ENCODE measurements around the gene TUB. TPM values are rescaled to one million over a fixed set of nuclear protein-coding genes. Genes with fewer than 3 reads are reported as not detected.

Gene TUB
- total RNA-seq, 1 experiment from 2014 or later: not detected

DNA sequence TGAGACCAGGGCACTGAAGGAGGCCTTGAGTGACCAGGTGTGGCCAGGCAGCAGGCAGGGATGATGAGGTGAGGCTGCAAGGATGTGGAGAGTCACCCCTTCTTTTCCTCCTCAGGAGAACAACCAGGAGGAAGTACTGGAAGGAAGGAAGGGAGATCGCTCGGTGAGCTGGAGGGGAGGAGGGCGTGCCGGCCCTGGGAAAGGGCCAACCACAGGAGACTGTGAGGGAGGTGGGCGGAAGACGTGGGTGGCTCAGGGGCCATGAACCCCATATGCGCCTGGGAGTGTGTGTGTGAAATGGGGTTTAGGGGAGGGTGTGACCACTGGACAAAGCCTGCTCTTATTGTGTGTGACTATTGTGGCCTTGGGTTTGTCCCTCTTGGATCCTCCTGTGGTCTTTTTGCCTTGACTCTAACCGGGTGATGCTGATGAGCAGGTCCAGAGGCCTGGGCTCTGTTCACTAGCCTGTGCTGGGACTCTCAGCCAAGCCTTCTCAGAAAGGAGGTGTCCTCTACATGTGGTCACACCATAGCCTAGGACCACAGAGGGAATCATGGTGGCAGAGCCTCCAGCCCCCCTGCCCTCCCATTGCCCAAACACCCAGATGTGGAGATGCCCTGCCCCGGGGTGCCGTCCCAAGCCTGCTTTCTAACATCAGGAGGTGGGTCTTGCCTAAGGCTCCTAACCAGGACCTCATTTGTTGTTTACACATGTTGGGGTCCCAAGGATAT lies 41.3 kb upstream of the TUB start:
- H3K79me2 ChIP-seq (ENCODE audit: low read depth): no peaks in the 10 kb centered on the region
- H3K4me2 ChIP-seq: no peak overlapping the region
- no peaks in the 10 kb centered on the region for H3K9me2 ChIP-seq (ENCODE audit: insufficient read depth)
- no TSS peak for BruUV-seq (replicated peaks)
- TF ChIP-seq EZH2 (IDR thresholded peaks at IDR 0.05; ENCODE audit: low read depth): no peak
- TF ChIP-seq, protein P1, sequence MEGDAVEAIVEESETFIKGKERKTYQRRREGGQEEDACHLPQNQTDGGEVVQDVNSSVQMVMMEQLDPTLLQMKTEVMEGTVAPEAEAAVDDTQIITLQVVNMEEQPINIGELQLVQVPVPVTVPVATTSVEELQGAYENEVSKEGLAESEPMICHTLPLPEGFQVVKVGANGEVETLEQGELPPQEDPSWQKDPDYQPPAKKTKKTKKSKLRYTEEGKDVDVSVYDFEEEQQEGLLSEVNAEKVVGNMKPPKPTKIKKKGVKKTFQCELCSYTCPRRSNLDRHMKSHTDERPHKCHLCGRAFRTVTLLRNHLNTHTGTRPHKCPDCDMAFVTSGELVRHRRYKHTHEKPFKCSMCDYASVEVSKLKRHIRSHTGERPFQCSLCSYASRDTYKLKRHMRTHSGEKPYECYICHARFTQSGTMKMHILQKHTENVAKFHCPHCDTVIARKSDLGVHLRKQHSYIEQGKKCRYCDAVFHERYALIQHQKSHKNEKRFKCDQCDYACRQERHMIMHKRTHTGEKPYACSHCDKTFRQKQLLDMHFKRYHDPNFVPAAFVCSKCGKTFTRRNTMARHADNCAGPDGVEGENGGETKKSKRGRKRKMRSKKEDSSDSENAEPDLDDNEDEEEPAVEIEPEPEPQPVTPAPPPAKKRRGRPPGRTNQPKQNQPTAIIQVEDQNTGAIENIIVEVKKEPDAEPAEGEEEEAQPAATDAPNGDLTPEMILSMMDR (conservative IDR thresholded peaks at IDR 0.05): no peak
- ChIA-PET POLR2A (ENCODE audit: unreplicated experiment) (no interaction called here), CTCF (no interaction called here)
- no peak overlapping the region for H3K4me3 ChIP-seq
- no peaks in the 10 kb centered on the region for H3F3A ChIP-seq (ENCODE audit: insufficient read depth, low read depth)
- no peaks in the 10 kb centered on the region for H3K36me3 ChIP-seq (ENCODE audit: low read depth)
- no peaks in the 10 kb centered on the region for H3K9me3 ChIP-seq (ENCODE audit: insufficient read depth, low read depth)
- DNase-seq: no peak
- no peaks in the 10 kb centered on the region for H3K27me3 ChIP-seq (ENCODE audit: insufficient read depth, low read depth)
- intact Hi-C loops (cut with micrococcal nuclease; ENCODE audit: unreplicated experiment): no loop called here
- no peak overlapping the region for H3K27ac ChIP-seq
- no peak overlapping the region for H2AFZ ChIP-seq
- H4K20me1 ChIP-seq (ENCODE audit: insufficient read depth): no peaks in the 10 kb centered on the region
- H3K4me1 ChIP-seq (replicated peaks; ENCODE audit: insufficient read depth): no peaks in the 10 kb centered on the region

DNA sequence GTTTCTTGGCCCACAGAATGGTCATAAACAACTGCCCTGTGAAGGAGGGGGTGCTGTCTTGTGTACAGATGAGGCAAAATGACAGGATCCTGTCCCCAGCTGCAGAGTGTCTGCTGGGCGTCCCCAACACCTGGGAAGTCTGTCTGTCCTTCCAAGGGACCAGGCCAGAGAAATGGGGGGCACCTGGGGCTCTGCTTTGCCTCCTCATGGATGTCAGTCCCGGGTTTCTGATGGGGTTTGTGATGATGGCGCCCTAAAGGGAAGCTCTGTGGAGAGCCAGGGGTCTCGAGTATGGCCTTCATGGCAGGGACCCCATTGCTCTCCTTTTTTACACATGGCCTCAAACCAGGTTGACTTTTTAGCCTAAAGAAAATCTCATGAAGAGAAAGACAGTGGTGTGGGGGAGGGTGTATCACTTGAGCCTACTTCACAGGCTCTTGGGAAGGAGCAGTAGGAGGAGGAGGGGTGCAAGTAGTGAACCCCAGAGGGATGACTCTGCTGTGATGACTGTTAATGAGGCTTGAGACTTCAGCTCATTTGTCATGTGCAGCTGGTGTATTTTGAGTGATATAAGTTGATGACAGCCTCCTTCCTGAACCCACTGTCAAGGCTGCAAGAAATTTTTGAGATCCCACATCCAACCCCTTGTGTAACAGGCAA lies 40.6 kb upstream of the TUB start:
- no peak overlapping the region for H2AFZ ChIP-seq
- H3K27me3 ChIP-seq (ENCODE audit: insufficient read depth, low read depth): no peaks in the 10 kb centered on the region
- H3K4me1 ChIP-seq (replicated peaks; ENCODE audit: insufficient read depth): no peaks in the 10 kb centered on the region
- H3K27ac ChIP-seq: no peak overlapping the region
- no peaks in the 10 kb centered on the region for H3K79me2 ChIP-seq (ENCODE audit: low read depth)
- no peak for DNase-seq
- no peaks in the 10 kb centered on the region for H3K9me2 ChIP-seq (ENCODE audit: insufficient read depth)
- TF ChIP-seq EZH2 (IDR thresholded peaks at IDR 0.05; ENCODE audit: low read depth): no peak
- TF ChIP-seq, protein P1 (conservative IDR thresholded peaks at IDR 0.05): no peak
- no peak overlapping the region for H3K4me3 ChIP-seq
- ChIA-PET POLR2A (ENCODE audit: unreplicated experiment) (no interaction called here), CTCF (no interaction called here)
- no peaks in the 10 kb centered on the region for H3K9me3 ChIP-seq (ENCODE audit: insufficient read depth, low read depth)
- no TSS peak for BruUV-seq (replicated peaks)
- intact Hi-C loops (cut with micrococcal nuclease; ENCODE audit: unreplicated experiment): no loop called here
- no peaks in the 10 kb centered on the region for H3F3A ChIP-seq (ENCODE audit: insufficient read depth, low read depth)
- no peaks in the 10 kb centered on the region for H4K20me1 ChIP-seq (ENCODE audit: insufficient read depth)
- H3K4me2 ChIP-seq: no peak overlapping the region
- no peaks in the 10 kb centered on the region for H3K36me3 ChIP-seq (ENCODE audit: low read depth)

DNA sequence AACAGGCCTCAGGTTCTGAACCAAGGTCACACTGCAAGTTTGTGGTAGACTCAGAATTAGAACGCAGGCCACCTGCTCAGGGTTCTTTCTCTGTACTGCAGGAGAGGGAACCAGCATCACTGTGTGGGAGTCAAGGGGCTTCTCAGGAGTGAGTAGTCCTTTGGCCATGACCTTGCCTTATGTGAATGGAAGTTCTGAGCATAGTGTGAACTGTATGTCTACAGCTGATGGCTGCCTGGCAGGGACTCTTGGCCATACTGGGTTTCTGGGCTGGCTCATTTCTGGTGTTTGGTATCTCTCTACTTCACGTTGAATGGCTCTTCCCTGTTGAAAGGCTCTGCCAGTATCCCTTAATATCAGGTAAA lies 40.1 kb upstream of the TUB start:
- Histone ChIP-seq H3K27me3 (ENCODE audit: insufficient read depth, low read depth) (no peaks in the 10 kb centered on the region), H3K79me2 (ENCODE audit: low read depth) (no peaks in the 10 kb centered on the region), H3K4me3 (no peak overlapping the region), H2AFZ (no peak overlapping the region), H3K9me2 (ENCODE audit: insufficient read depth) (no peaks in the 10 kb centered on the region), H3K9me3 (ENCODE audit: insufficient read depth, low read depth) (no peaks in the 10 kb centered on the region), H3K4me2 (no peak overlapping the region), H3K4me1 (replicated peaks; ENCODE audit: insufficient read depth) (no peaks in the 10 kb centered on the region), H3F3A (ENCODE audit: insufficient read depth, low read depth) (no peaks in the 10 kb centered on the region), H3K36me3 (ENCODE audit: low read depth) (no peaks in the 10 kb centered on the region), H3K27ac (no peak overlapping the region), H4K20me1 (ENCODE audit: insufficient read depth) (no peaks in the 10 kb centered on the region)
- intact Hi-C loops (cut with micrococcal nuclease; ENCODE audit: unreplicated experiment): no loop called here
- ChIA-PET CTCF (no interaction called here), POLR2A (ENCODE audit: unreplicated experiment) (no interaction called here)
- no peak for TF ChIP-seq EZH2 (IDR thresholded peaks at IDR 0.05; ENCODE audit: low read depth)
- TF ChIP-seq, protein P1 (conservative IDR thresholded peaks at IDR 0.05): no peak
- no peak for DNase-seq
- no TSS peak for BruUV-seq (replicated peaks)
